GM20000 (cell line): Measurements from ENCODE around the gene UBE2E3.

Source experiments
- DNase-seq: peaks from one replicate; pipeline ENCODE4 v3.0.0; 2012; ENCODE audit warnings: low spot score
- TF ChIP-seq, protein P1 (sequence below): IDR thresholded peaks from 2 replicates; pipeline ENCODE4 v1.5.1; 2012; ENCODE audit warnings: mild to moderate bottlenecking, control low read depth; ENCODE audit errors: extremely low read depth, missing control alignments

The UBE2E3 gene

DNA sequence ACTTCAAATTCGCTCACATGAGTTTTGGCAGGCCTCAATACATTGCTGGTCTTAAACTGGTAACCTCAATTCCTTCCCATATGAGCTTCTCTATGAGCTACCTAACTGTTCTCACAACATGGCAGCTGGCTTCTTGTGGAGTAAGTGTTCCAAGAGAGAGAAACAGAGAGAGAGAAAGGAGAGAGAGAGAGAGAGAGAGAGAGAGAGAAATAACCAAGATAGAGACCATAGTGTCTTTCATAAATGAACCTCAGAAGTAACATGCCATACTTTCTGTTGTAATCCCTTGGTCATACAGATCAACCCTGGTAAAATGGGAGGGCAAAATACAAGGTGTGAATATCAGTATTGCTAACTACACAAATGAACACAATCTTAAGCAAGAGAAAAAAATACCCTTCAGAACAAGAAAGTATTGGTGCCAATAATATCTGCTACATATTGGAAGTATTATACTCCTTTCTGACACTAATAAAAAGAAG lies 33.2 kb upstream of the UBE2E3 start:
- TF ChIP-seq, protein P1, sequence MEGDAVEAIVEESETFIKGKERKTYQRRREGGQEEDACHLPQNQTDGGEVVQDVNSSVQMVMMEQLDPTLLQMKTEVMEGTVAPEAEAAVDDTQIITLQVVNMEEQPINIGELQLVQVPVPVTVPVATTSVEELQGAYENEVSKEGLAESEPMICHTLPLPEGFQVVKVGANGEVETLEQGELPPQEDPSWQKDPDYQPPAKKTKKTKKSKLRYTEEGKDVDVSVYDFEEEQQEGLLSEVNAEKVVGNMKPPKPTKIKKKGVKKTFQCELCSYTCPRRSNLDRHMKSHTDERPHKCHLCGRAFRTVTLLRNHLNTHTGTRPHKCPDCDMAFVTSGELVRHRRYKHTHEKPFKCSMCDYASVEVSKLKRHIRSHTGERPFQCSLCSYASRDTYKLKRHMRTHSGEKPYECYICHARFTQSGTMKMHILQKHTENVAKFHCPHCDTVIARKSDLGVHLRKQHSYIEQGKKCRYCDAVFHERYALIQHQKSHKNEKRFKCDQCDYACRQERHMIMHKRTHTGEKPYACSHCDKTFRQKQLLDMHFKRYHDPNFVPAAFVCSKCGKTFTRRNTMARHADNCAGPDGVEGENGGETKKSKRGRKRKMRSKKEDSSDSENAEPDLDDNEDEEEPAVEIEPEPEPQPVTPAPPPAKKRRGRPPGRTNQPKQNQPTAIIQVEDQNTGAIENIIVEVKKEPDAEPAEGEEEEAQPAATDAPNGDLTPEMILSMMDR = no peak
- DNase-seq = no peak

DNA sequence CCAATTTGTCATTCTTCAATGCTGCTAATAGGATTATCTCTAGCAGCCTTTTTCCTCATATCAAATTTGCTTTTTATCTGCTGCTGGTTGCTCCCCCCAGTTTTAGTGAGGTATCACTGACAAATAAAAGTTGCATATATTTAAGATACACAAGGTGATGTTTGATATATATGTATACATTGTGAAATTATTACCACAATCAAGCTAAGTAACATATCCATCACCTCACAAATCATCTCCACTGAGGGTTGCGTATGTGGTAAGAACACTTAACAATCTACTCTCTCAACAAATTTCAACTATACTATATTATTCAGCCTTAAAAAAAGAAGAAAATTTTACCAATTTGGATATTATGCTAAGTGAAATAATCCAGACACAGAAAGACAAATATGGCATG lies 30.5 kb upstream of the UBE2E3 start:
- TF ChIP-seq, protein P1 = no peak
- no peak for DNase-seq

DNA sequence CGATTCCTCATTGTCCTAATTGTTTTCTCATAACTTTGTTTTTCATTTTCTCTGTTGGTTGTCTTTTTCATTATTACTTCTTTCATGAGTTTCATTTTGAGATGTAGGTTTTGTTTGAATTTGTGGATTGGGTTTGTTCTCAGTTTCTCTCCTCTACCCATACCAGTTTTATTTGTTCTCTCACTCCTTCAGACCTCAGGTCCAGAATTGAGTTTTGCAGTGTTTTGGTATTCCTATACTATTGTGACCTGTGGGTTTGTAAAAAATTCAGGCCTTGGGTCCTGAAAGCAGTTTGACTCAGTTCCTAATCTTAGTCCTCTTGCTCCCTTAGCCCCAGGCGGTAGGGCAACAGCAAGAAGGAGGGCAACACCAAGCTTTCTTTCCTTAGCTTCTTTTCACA lies 28.3 kb upstream of the UBE2E3 start:
- DNase-seq = no peak
- TF ChIP-seq, protein P1 = no peak

DNA sequence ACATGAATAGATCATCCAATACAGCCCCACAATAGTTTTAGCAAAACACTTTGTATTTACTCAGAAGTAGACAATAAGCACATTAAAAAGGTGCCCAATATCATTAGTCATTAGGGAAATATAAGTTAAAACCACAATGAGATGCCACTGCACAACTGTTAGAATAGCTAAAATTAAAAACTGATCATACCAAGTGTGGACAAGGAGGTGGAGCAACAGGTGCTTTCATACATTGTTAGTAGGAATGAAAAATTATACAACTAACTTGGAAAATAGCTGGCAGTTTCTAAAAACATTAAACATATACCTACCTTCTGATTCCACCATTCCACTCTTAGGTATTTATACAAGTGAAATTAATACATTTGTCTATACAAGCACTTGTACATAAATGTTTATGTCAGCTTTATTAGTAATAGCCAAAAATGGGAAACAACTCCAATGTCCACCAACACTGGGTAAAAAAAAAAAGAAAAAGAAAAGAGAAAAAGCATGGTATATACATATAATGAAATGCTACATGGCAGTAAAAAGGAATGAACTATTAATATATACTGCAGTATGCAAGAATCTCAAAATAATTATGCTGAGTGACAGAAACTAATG lies 27.6 kb upstream of the UBE2E3 start:
- TF ChIP-seq, protein P1 = no peak
- DNase-seq = no peak

DNA sequence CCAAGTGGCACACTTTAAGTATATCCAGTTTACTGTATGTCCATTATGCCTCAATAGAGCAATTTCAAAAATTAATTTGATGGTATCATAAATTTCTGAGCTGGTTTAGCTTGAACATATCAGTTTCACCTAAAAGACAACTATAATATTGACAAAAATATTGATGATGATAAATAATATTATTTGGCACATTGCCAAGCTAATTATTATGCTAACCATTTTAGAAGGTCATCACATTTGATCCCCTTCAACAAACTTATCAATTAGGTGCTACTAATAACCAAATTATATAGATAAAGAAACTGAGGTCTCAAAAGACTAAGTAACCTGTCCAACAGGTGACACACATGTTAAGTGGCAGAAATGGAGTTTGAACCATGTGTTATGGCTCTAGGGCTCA lies 26.9 kb upstream of the UBE2E3 start:
- DNase-seq = no peak
- TF ChIP-seq, protein P1 = no peak

DNA sequence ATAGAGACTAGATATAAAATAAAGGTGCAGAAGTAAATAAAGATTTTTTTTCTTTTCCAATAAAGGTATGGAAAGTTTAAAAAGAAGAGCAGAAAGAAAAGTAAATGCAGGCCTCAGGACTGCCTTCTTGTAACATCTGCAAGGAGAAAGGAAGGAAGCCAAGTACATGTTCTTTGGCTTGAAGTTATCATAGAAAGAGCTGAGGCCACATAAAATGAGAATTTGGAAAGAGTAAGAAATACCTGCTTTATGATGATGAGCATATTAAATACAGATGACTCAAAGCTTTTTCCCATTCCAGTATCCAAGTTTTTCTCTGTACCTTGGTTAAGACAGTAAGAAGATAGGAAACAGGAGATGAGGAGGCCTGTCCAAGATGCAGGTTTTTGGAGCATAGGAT lies 25.3 kb upstream of the UBE2E3 start:
- DNase-seq = no peak
- TF ChIP-seq, protein P1 = no peak

DNA sequence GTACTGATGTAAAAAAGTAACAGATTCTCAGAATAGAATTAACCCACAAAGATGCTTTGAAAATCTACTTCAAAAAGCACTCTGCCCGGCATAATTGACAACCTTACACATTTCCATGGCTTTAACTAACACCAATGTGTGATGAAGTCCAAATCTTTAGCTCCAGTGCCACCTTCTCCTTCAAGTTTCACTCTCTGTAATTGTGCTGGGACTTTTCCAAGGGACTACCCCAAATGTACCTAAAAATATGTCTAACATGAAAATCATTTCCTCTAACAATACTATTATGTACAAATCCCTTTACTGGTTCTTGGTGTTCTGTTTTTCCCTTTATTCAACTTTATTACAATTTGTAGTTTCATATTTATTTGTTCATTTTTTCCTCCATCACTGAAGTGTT lies 20.6 kb upstream of the UBE2E3 start:
- TF ChIP-seq, protein P1 = no peak
- no peak for DNase-seq
